ENCODE measurements around the gene HHIP.

The HHIP gene

GRCh38 chr4:144709159-144709558 lies 63.2 kb downstream of the HHIP start:
- no peak for DNase-seq (ENCODE audit: extremely low spot score)
- ChIA-PET CTCF (no interaction called here), POLR2A (no interaction called here)
- no peak for TF ChIP-seq CTCF (IDR thresholded peaks at IDR 0.05; ENCODE audit: control extremely low read depth, extremely low read depth, low read depth, missing control alignments)

- ChIA-PET POLR2A (no interaction called here), CTCF (interaction anchor here (1.2 to 2.2 kb wide), 2 partner anchors 14 to 27 kb away, joined by 3 to 6 read pairs; no protein-coding TSS in a partner anchor)
- TF ChIP-seq CTCF (IDR thresholded peaks at IDR 0.05; ENCODE audit: control extremely low read depth, extremely low read depth, low read depth, missing control alignments), result no peak
- DNase-seq (ENCODE audit: extremely low spot score), result no peak
These were observed 64.0 kb downstream of the HHIP start for GRCh38 chr4:144709793-144710525.

- TF ChIP-seq CTCF (IDR thresholded peaks at IDR 0.05; ENCODE audit: control extremely low read depth, extremely low read depth, low read depth, missing control alignments), result no peak
- ChIA-PET POLR2A (no interaction called here), CTCF (interaction anchor here (1.2 to 2.2 kb wide), 2 partner anchors 13 to 27 kb away, joined by 3 to 6 read pairs; no protein-coding TSS in a partner anchor)
- DNase-seq (ENCODE audit: extremely low spot score), result no peak
These were observed 64.6 kb downstream of the HHIP start for GRCh38 chr4:144710526-144710912.

DNA sequence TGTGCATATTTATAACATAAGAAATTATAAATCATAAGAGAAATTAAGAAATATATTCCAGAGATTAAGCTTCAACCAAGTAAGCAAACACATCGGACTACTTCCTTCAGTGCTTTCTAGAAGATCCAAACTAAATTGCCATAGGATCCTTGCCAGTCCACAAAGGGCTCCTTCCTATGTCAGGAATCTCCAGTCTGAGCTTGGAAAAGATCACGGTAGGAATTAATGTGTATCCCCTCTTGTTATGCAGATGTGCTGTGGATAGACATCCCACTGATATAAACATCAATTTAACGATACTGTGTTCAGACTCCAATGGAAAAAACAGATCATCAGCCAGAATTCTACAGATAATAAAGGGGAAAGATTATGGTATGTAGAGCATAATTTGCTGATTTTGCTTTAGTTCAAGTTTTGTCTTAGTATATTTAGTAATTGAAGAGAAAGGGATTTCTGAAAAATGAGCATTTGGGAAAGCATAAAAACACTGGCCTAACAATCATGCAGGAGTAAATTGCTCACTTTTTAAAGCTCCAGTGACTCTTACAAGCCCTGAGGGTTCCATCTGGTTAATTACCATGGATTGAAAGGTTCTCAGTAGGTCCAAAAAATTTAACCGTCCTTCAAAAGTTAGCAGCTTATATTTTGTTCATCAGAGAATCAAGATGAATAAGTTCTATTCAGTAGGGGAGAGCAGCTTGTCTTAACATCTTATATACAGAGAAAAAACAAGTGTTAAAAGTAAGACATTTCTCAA lies 65.9 kb downstream of the HHIP start:
- no peak for TF ChIP-seq CTCF (IDR thresholded peaks at IDR 0.05; ENCODE audit: control extremely low read depth, extremely low read depth, low read depth, missing control alignments)
- CTCF ChIA-PET, result interaction anchor here (2.2 kb wide), 1 partner anchor 12 kb away, joined by 6 read pairs; no protein-coding TSS in a partner anchor
- POLR2A ChIA-PET, result no interaction called here
- no peak for DNase-seq (ENCODE audit: extremely low spot score)

- ChIA-PET POLR2A (no interaction called here), CTCF (no interaction called here)
- DNase-seq (ENCODE audit: extremely low spot score), result no peak
These were observed 66.8 kb downstream of the HHIP start for GRCh38 chr4:144712775-144713174.

GRCh38 chr4:144714166-144714565 lies 68.2 kb downstream of the HHIP start:
- no peak for DNase-seq (ENCODE audit: extremely low spot score)
- CTCF ChIA-PET, result no interaction called here
- no peak for TF ChIP-seq CTCF (IDR thresholded peaks at IDR 0.05; ENCODE audit: control extremely low read depth, extremely low read depth, low read depth, missing control alignments)
- POLR2A ChIA-PET, result no interaction called here

More at GRCh38 chr4:144712775-144713174, 66.8 kb downstream of the HHIP start:
- no peak for TF ChIP-seq CTCF (IDR thresholded peaks at IDR 0.05; ENCODE audit: control extremely low read depth, extremely low read depth, low read depth, missing control alignments)

Data from GM10248 (cell line).